Heart left ventricle (tissue), 13 donors: ENCODE results near the gene AFTPH.

Experiments
- CTCF ChIP-seq, 12 donors: fragments of 200-600 bp; sonication (generic) in 4 of 12; IDR thresholded peaks; one replicate each; pipeline versions ENCODE4 v1.5.0 to v1.8.0; 2018 to 2022; ENCODE audit warnings: antibody characterized with exemption in 12 of 12, mild to moderate bottlenecking in 5 of 12
- POLR2A ChIP-seq, 2 donors: fragments of 450-650 bp; IDR thresholded peaks; one replicate each; pipeline ENCODE4 v1.6.1; 2017; ENCODE audit warnings: antibody characterized with exemption in 2 of 2, mild to moderate bottlenecking in 2 of 2, moderate library complexity in 2 of 2
- donor health status: ischemic (EF 13 %, LVEDD 7.1; RV severe dilation, severe dysfunction).
- donor health status: DM: no; HTN: yes; CAD: no.
- donor health status: DM: no; HTN: no; CAD: no.
- donor health status: ischemic (EF 25% LVEDD 6.9; RV normal size, moderate dysfunction).
- donor health status: ischemic (EF 25% LVEDD 5.7; RV mildly dilated, moderate dysfunction).
- donor health status: ischemic (EF 35%, LVEDD 5.7; RV mildly dilated, moderate dysfunction).
- donor health status: nonischemic (EF 11% LVEDD 7.7; RV severe dilation, severe dysfunction).
- donor health status: DM: yes; HTN: yes; CAD: no.
- donor health status: PGD.
- donor health status: ischemic (EF 29% LVEDD 5.4; RV normal size, mild dysfunction).
- donor health status: nonischemic (EF 23%, LVEDD 6.1; RV moderate dilation, normal function).

GRCh38 chr2:64567473-64567872 is 43.3 kb downstream of the AFTPH start:
- TF ChIP-seq CTCF (IDR thresholded peaks at IDR 0.05) (no peak), POLR2A (IDR thresholded peaks at IDR 0.05) (no peak)
